IMR-90 (cell line): ENCODE measurements around the gene ZFX.

Experiments used
- BHLHE40 ChIP-seq: fragments of 150-350 bp; IDR thresholded peaks from 2 replicates; pipeline ENCODE4 v1.6.1; 2016; ENCODE audit warnings: mild to moderate bottlenecking, low read depth, low read length
- CEBPB ChIP-seq: IDR thresholded peaks from 2 replicates; pipeline ENCODE4 v1.6.1; 2012; ENCODE audit warnings: low read depth, low read length, improper control_type of control experiment
- CHD1 ChIP-seq: IDR thresholded peaks from 2 replicates; pipeline ENCODE4 v1.6.1; 2012; ENCODE audit warnings: low read depth, low read length, improper control_type of control experiment
- CTCF ChIP-seq: conservative IDR thresholded peaks from 2 replicates; pipeline ENCODE4 v1.5.1; 2012; ENCODE audit warnings: mild to moderate bottlenecking, low read depth, low read length, improper control_type of control experiment
- ELK1 ChIP-seq: fragments of 150-350 bp; IDR thresholded peaks from 2 replicates; pipeline ENCODE4 v1.6.1; 2016; ENCODE audit warnings: low read depth, mild to moderate bottlenecking, low read length, moderate library complexity, borderline replicate concordance
- FOS ChIP-seq: fragments of 150-350 bp; IDR thresholded peaks from 2 replicates; pipeline ENCODE4 v1.6.1; 2016; ENCODE audit warnings: low read depth, low read length
- MXI1 ChIP-seq: IDR thresholded peaks from 2 replicates; pipeline ENCODE4 v1.6.1; 2012; ENCODE audit warnings: low read depth, mild to moderate bottlenecking, low read length, moderate library complexity, borderline replicate concordance
- POLR2A ChIP-seq: IDR thresholded peaks from 2 replicates; pipeline ENCODE4 v1.6.1; 2012; ENCODE audit warnings: mild to moderate bottlenecking, low read depth, low read length
- RAD21 ChIP-seq: IDR thresholded peaks from 2 replicates; pipeline ENCODE4 v1.6.1; 2012; ENCODE audit warnings: low read length, improper control_type of control experiment
- RCOR1 ChIP-seq: IDR thresholded peaks from 2 replicates; pipeline ENCODE4 v1.6.1; 2012; ENCODE audit warnings: mild to moderate bottlenecking, low read length, improper control_type of control experiment; ENCODE audit not compliant: insufficient replicate concordance
- RFX5 ChIP-seq: IDR thresholded peaks from 2 replicates; pipeline ENCODE4 v1.8.0; 2012; ENCODE audit warnings: low read depth, mild to moderate bottlenecking, low read length, moderate library complexity
- SMC3 ChIP-seq: fragments of 150-350 bp; IDR thresholded peaks from 2 replicates; pipeline ENCODE4 v1.6.1; 2016; ENCODE audit warnings: low read depth, mild to moderate bottlenecking, antibody characterized with exemption, low read length, moderate library complexity
- USF2 ChIP-seq: fragments of 150-350 bp; IDR thresholded peaks from 2 replicates; pipeline ENCODE4 v1.6.1; 2017; ENCODE audit warnings: mild to moderate bottlenecking, antibody characterized with exemption, low read length, low read depth

GRCh38 chrX:24158881-24159280 is 9.4 kb downstream of the ZFX start:
- TF ChIP-seq MXI1 (no peak), BHLHE40 (no peak), SMC3 (no peak), CTCF (no peak), POLR2A (no peak), USF2 (no peak), CEBPB (no peak), RAD21 (no peak), RCOR1 (no peak), FOS (no peak), CHD1 (no peak), RFX5 (no peak), ELK1 (no peak)
